Measurements from ENCODE around the gene C11orf91.
A peak's percentile ranks its signal among the peaks of the same experiment; 100 is the strongest.
"Not testable (repeated sequence)": the region's sequence is repeated elsewhere in the genome, so short reads cannot be mapped to it uniquely, and the experiment has no call there.

The C11orf91 gene

DNA sequence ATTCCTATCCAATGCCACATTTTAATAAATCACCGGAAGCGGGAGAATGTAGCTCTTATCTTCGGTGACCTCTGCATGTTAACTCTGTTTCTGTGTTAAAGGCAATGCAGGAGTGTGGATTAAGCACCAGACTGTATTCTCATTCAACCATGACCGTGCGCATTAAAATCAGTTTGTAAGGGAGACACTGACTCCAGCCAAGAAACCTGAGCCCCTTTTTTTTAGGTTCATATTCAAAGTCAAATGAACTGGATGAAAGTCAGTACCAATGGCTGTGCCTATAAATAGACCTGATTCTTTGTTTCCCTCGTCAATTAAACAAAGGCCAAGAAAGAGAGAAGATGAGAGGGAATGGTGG lies 32.2 kb downstream of the C11orf91 start:
- peak; percentile 47 to 73 for DNase-seq

- DNase-seq, result peak in 1 of 2 experiments; percentile 59
Measured at GRCh38 chr11:33667819-33668467, 32.7 kb downstream of the C11orf91 start.

GRCh38 chr11:33665350-33666106 lies 35.1 kb downstream of the C11orf91 start:
- DNase-seq, result no peak

DNA sequence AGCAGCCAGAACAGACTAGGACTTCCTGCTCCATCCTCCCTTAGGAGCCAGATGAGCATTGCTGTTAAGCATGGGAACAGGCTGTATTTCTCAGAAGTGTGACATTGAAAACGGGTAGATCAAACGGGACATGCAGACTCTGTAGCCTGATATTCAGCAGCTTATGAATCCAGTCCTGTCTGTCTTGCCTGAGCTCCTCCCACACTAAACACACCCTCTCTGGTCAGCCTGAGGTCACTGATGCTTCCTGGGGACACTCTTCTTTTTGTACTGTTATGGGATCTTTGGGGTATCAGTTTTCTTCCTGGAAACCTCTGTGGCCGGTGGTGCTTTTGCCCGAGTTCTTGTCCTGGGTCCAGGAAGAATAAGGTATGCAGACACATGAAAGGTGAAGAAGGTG lies 35.8 kb downstream of the C11orf91 start:
- no peak for DNase-seq

- no peak for DNase-seq
Measured at GRCh38 chr11:33664166-33664565, 36.5 kb downstream of the C11orf91 start.

DNA sequence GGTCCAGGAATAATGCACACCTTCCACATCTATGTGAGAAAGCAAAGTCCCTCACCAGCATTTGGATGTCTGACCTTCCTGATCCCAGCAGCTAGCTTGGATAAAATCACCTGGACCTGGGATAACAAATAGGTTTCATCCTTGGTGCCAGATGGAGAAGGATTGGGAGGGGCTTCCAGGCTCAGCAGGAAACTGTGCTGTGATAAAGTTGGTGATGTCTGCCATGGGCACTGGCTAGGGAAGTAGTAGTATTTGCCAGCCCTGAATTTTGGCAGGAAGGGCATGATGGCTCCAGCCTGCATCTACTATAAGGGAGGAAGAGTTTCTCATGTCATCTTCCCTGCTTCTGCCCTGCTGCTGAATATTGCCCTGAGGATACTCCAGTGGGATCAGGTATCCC lies 37.5 kb downstream of the C11orf91 start:
- DNase-seq, result peak; percentile 10 to 57

- not testable (repeated sequence) for DNase-seq
Measured at GRCh38 chr11:33661526-33661925, 39.1 kb downstream of the C11orf91 start.

- no peak for DNase-seq
Measured at GRCh38 chr11:33660962-33661361, 39.7 kb downstream of the C11orf91 start.

DNA sequence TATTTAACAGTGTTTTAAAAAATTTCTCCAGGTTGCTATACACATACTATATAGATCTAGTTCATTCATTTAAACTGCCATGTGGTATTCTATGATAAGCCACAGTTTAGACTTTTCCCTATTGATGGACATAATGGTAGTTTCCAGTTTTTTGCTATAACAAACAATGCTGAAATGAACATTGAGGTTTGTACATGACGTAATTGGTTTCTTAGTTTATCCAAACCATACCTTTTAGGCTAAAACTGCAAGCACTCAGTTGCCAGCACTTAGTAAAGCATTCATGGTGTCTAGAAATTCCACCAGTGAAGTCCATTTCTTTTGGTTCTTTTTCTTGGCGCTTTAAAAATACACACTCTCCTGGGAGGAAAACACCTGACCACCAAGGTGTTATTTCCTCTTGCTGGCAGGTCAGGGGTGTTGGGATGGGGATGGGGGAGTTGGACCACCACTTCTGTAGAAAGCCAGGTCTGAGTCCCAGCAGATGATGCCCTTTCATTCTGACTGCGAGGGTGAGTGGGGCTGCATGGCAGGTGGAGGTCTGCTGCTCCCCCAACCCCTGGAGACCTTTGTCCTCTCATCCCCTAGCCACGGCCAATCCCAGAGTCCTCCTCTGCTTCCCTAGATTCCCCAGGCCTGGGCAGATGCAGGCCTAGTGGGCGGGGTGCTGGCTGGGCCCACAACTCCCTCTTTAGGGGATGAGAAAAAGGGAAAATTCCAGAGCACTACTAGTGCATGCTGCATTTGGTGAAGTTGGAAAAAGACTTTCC lies 41.1 kb downstream of the C11orf91 start:
- no peak for DNase-seq

GRCh38 chr11:33658195-33658900 lies 42.3 kb downstream of the C11orf91 start:
- no peak for DNase-seq

GRCh38 chr11:33657757-33658156 lies 42.9 kb downstream of the C11orf91 start:
- no peak for DNase-seq

DNA sequence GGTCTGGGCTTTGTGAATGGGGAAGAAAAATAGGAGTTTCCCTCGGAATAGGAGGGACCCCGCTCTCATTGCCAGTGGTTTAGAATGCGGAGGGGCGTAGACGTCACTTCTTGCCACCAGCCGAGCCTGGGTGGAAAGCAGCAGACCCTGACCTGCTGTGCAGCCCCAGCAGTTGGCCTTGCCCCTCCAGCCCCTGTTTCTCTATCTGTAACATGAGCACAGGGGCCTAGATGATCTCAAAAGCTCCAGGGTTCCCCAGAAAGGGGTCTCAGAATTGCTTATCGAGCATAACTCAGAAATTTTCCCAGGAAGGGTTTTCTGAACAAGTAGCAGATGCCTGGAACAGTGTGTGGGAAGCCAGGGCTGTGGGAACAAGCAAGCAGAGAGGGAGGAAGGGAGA lies 43.9 kb downstream of the C11orf91 start:
- no peak for DNase-seq

- DNase-seq, result no peak
Measured at GRCh38 chr11:33655842-33656600, 44.6 kb downstream of the C11orf91 start.

DNA sequence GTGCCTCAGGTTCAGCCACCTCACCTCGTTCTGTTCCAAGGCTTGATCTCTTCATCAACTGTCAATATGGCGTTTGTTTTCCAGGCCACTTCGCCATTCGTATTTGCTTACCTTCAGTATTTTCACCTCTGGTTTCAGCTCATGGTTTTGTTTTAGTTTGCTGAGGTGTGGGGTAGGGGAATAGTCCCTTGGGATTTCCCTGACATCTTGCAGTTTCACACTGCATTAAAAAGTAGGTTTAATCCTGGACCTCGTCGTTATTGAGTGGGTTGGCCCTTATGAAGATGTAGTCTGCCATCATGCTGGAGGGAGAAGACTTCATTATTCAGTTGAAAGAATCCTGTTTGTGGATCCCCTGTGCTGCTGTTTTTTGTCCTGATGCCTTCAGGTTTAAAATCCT lies 46.0 kb downstream of the C11orf91 start:
- DNase-seq, result no peak

- no peak for DNase-seq
Measured at GRCh38 chr11:33652930-33653329, 47.7 kb downstream of the C11orf91 start.

- no peak for DNase-seq
Measured at GRCh38 chr11:33652431-33652830, 48.2 kb downstream of the C11orf91 start.

DNA sequence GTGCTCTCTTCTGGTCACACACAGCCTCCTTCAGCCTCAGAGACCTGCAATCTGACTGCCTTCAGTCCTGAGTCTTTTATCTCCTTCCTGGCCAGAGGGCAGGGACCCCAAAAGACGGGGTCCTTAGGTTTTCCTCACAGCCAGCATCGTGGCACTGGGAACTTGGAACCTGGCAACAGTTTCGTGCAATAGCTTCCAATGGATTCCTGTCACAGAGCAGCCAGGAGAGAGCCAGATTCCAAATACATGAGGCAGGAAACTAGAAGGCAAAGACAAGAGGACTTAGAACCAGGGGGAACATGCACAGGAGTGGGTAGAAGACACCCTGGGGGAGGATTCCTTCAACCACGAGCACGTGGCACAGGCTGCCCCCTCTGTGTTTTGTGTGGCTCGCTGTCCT lies 48.6 kb downstream of the C11orf91 start:
- no peak for DNase-seq

- no peak for DNase-seq
Measured at GRCh38 chr11:33651555-33651954, 49.1 kb downstream of the C11orf91 start.

DNA sequence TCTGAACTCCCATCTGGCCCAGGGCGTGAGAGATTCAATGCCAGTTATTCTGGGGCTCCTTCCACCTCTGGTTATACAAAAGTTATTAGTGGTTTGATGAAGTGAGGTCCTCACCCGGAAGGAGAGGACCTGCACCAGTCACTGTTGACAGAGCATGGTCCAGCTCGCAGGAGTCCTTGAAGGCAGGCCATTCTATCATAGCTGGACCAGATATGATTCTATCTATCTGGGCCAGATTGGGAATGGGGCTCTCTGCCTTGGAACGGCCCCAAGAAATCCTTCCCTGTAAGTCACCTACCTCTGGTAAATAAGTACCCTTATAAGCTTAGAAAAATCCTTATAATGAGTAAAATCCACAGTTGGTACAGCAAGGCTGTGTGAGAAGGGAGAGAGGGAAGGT lies 50.7 kb downstream of the C11orf91 start:
- no peak for DNase-seq
